Naive B cell (primary cell): ENCODE results near the gene PRKCB. TPM values are rescaled to one million over a fixed set of nuclear protein-coding genes. Genes with fewer than 3 reads are reported as not detected.

Experiments
- ATAC-seq, 2 donors: fragments of 150-1000 bp; cut with Tn5 transposase; 2 replicates each; pipeline ENCODE4 v1.10.0; 2021; ENCODE audit warnings: low read depth in 2 of 2, mild to moderate bottlenecking in 2 of 2, moderate library complexity in 2 of 2
- DNase-seq: peaks from one replicate; pipeline ENCODE4 v3.0.0; 2022
- H3K27ac Mint-ChIP-seq, 6 donors: one replicate each; pipeline ENCODE4 v1.8.0; 2020 to 2022; ENCODE audit warnings: mild to moderate bottlenecking in 6 of 6, mixed read lengths in 6 of 6, moderate library complexity in 5 of 6, inconsistent platforms in 2 of 6
- H3K27me3 Mint-ChIP-seq, 3 donors: one replicate each; pipeline ENCODE4 v1.8.0; 2021 to 2022; ENCODE audit warnings: mixed read lengths in 3 of 3, mild to moderate bottlenecking in 1 of 3
- H3K36me3 Mint-ChIP-seq, 2 donors: one replicate each; pipeline ENCODE4 v1.8.0; 2020 to 2022; ENCODE audit warnings: mixed read lengths in 2 of 2, inconsistent platforms in 1 of 2, mild to moderate bottlenecking in 1 of 2
- H3K4me1 Mint-ChIP-seq, 3 donors: one replicate each; pipeline ENCODE4 v1.8.0; 2020 to 2022; ENCODE audit warnings: mixed read lengths in 3 of 3, inconsistent platforms in 1 of 3, mild to moderate bottlenecking in 1 of 3, moderate library complexity in 1 of 3
- H3K4me3 Mint-ChIP-seq, 8 donors: one replicate each; pipeline ENCODE4 v1.8.0; 2020 to 2022; ENCODE audit warnings: mild to moderate bottlenecking in 8 of 8, mixed read lengths in 8 of 8, moderate library complexity in 8 of 8, inconsistent platforms in 2 of 8
- H3K9me3 Mint-ChIP-seq, 7 donors: one replicate each; pipeline ENCODE4 v1.8.0; 2020 to 2022; ENCODE audit warnings: mixed read lengths in 7 of 7, mild to moderate bottlenecking in 5 of 7, inconsistent platforms in 2 of 7, moderate library complexity in 1 of 7
- polyA plus RNA-seq, 6 donors: library from polyadenylated mRNA; unstranded; fragments of 300-500 nt; fragmentation: Illumina TruSeq; gene quantifications; one replicate each; pipeline ENCODE4 v1.2.3, GENCODE V29; 2021; ENCODE audit warnings: low read depth in 6 of 6

PRKCB gene
- polyA plus RNA-seq, 6 donors from 2014 or later = 213 to 344 (median 285) TPM

DNA sequence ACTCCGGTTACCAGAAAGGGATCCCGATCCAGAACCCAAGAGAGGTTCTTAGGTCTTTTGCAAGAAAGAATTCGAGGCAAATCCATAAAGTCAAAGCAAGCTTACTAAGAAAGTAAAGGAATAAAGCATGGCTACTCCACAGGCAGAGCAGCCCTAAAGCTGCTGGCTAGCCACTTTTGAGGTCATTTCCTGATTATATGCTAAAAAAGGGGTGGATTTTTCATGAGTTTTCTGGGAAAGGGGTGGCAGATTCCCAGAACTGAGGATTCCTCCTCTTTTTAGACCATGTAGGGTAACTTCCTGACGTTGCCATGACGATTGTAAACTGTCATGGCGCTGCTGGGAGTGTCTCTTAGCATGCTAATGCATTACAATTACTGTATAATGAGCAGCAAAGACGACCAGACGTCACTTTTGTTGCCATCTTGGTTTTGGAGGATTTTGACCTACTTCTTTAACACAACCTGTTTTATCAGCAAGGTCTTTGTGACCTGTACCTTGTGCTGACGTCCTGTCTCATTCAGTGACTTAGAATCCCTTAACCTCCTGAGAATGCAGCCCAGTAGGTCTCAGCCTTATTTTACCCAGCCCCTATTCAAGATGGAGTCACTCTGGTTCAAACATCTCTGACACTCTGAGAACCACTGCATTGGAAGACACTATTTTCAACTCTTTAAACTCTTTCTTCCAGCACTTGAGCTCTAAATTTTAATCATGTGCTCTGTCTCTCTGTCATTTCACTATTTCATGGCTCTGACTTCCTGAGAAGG, 216.7 kb downstream of the PRKCB start:
- peaks cover 36 to 45% (median 40%) of the 10 kb centered on the region in 3 donors for H3K4me1 Mint-ChIP-seq
- H3K27ac Mint-ChIP-seq = peak overlapping the region in 4 of 6 donors; percentile 33 to 82 (median 56)
- H3K36me3 Mint-ChIP-seq = peaks cover 16 to 43% of the 10 kb centered on the region in 2 donors
- no peak overlapping the region for H3K4me3 Mint-ChIP-seq
- no peak for DNase-seq
- no peaks in the 10 kb centered on the region for H3K27me3 Mint-ChIP-seq
- no peaks in the 10 kb centered on the region for H3K9me3 Mint-ChIP-seq
- no peak for ATAC-seq

DNA sequence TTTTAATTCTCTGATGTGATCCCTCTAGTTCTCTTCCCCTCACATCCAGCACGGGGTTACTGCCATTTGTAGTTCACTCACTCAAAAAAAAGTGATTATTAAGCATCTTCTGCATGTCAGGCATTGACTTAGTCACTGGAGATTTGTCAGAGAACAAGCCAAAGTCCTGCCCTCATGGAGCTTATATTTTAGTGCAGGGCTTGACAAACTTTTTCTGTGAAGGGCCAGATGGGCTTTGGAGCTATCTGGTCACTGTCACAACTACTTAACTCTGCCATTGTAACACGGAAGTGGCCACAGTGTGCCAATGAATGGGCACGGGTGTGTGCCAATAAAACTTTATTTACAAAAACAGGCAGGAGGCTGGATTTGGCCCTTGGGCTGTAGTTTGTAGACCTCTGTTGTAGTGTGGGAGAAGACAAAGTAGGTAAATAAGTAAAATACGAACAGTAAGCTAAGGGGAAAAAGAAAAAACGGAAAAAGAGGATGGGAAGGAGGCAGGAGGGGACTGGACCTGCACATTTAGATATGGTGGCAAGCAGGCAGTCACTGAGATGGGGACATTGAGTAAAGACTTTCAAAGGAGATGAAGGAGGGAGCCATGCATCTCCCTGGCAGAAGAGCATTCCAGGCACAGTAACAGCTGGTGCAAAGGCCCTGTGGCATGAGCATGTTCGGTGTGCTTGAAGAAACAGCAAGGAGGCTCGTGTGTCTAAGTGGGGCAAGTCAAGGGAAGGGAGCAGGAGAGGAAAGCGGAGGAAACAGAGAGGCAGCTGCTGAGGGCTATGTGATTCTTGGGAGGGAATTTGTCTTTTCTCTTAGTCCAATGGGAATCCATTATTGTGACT, 217.5 kb downstream of the PRKCB start:
- peaks cover 39 to 46% (median 43%) of the 10 kb centered on the region in 3 donors for H3K4me1 Mint-ChIP-seq
- no peaks in the 10 kb centered on the region for H3K27me3 Mint-ChIP-seq
- ATAC-seq (no peak), DNase-seq (no peak)
- H3K27ac Mint-ChIP-seq = peak overlapping the region in 5 of 6 donors; percentile 56 to 95 (median 85)
- no peaks in the 10 kb centered on the region for H3K9me3 Mint-ChIP-seq
- H3K36me3 Mint-ChIP-seq = peaks cover 19 to 51% of the 10 kb centered on the region in 2 donors
- no peak overlapping the region for H3K4me3 Mint-ChIP-seq

DNA sequence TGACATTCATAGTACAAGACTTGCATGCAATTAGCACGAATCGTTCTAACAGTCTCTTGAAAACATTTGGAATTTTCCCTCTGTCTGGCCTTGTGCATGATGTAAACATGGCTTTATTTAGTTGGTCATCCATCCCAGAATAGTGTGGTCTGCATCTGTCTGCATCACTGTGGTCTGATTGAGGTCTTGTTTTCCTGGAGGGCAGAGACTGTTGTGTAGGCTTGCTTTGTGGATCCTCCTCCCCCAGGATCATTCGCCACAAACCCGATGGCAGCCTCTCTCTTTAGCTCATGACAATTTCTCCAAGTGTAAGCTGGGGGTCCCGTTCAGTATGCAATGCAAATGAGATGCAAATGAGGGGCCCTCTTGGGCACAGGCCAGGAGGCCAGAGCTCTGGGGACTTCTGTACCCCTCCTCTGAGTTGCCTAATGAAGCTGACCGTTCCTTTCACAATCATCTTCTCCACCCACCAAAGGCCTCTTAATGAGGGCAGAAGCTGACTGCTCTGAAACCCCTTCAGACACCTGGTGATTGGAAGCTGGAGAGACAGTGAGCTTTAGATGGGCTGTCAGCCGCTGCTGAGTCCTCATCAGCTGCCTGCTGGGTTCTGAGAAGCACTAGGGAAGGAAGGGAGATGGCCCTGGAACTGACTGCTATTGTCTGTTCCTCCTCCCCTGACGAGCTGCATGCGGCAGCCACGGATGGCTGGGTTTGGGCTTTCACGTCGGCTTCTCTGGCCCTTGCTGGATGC, 219.1 kb downstream of the PRKCB start:
- H3K27me3 Mint-ChIP-seq = no peaks in the 10 kb centered on the region
- H3K27ac Mint-ChIP-seq = peak overlapping the region in 4 of 6 donors; percentile 6 to 62 (median 38)
- ATAC-seq = no peak
- peaks cover 23 to 55% of the 10 kb centered on the region in 2 donors for H3K36me3 Mint-ChIP-seq
- H3K9me3 Mint-ChIP-seq = no peaks in the 10 kb centered on the region
- no peak overlapping the region for H3K4me3 Mint-ChIP-seq
- H3K4me1 Mint-ChIP-seq = peaks cover 42 to 48% (median 47%) of the 10 kb centered on the region in 3 donors
- no peak for DNase-seq

DNA sequence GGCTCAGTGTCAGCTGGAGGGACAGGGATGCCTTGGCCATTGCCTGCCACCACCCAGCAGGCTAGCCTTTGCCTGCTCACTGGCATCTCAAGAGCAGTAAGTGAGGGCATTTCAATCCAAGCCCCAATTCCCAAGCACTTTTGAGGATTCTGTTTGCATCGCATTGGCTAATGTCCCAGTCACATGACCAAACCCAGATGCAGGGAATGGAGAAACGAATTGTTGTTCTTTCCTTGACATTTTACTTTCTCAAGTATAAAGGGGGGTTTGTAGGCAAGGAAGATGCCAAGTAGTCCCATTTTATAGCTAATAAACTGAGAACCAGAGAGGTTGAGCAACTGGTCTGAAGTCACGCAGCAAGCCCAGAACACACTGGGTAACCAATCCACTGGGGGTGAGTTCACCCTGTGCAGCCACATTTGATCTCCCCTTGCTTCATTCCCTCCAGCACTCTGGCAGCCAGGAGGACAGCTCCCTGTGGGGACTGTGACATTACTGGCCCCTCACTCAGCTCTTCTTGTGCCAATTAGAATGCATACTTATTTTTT, 226.6 kb downstream of the PRKCB start:
- Mint-ChIP-seq H3K27me3 (no peaks in the 10 kb centered on the region), H3K27ac (peak overlapping the region; percentile 49 to 87 (median 70)), H3K4me1 (peaks cover 27 to 44% (median 41%) of the 10 kb centered on the region in 3 donors), H3K36me3 (peaks cover 17 to 43% of the 10 kb centered on the region in 2 donors), H3K4me3 (no peak overlapping the region), H3K9me3 (peaks cover 0 to 1% (median 0%) of the 10 kb centered on the region in 7 donors)
- ATAC-seq = no peak
- DNase-seq = no peak

DNA sequence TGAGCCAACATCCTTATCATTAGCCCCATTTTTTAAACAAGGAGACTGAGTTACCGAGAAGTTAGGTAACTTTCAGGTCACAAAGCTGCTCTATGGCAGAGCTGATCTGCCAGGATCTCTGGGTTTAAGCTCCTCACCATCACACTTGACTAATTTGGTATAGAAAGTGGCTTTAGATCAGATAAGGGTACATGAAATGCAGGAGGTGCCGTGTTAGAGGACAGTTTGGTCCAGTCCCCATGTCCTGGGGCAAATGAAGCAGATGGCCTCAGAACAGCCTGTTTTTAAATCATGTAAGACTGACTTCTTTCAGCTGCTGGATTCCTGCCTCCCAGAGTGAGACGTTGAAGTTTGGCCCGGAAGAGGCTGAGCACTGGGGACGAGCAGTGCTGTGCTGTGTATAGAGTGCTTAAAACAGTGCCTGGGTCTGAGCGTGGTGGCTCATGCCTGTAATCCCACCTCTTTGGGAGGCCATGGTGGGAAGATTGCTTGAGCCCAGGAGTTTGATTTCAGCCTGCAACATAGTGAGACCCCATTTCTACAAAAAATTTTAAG, 233.3 kb downstream of the PRKCB start:
- Mint-ChIP-seq H3K4me3 (no peak overlapping the region), H3K36me3 (peaks cover 0 to under 1% of the 10 kb centered on the region in 2 donors), H3K27me3 (no peaks in the 10 kb centered on the region), H3K27ac (peak overlapping the region in 5 of 6 donors; percentile 29 to 88 (median 83)), H3K4me1 (peaks cover 40 to 58% (median 48%) of the 10 kb centered on the region in 3 donors), H3K9me3 (no peaks in the 10 kb centered on the region)
- no peak for ATAC-seq
- DNase-seq = no peak

DNA sequence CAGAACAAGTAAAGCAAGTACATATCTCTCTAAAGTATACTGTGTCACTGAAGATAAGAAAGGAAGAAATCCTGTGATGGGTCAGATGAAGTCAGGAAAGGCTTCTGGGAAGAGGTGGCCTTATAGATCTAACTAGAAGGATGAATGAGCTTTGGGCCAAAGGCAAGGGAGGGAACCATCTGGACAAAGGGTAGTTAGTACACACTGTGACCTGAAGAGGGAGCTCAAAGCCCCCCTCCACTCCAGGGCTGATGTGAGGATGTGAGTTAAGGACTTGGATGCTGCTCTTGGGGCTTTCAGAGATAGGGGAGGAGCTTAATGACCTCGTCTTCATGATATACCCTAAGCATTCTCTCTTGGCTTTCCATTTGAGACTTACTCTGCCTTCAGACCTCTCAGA, 235.1 kb downstream of the PRKCB start:
- ATAC-seq = peak; percentile 54 to 62
- Mint-ChIP-seq H3K9me3 (no peaks in the 10 kb centered on the region), H3K27ac (peak overlapping the region; percentile 88 to 99 (median 97)), H3K36me3 (no peaks in the 10 kb centered on the region), H3K4me1 (peaks cover 53 to 67% (median 65%) of the 10 kb centered on the region in 3 donors), H3K4me3 (peak overlapping the region in 5 of 8 donors; percentile 3 to 76 (median 32)), H3K27me3 (no peaks in the 10 kb centered on the region)
- peak; percentile 60 for DNase-seq

DNA sequence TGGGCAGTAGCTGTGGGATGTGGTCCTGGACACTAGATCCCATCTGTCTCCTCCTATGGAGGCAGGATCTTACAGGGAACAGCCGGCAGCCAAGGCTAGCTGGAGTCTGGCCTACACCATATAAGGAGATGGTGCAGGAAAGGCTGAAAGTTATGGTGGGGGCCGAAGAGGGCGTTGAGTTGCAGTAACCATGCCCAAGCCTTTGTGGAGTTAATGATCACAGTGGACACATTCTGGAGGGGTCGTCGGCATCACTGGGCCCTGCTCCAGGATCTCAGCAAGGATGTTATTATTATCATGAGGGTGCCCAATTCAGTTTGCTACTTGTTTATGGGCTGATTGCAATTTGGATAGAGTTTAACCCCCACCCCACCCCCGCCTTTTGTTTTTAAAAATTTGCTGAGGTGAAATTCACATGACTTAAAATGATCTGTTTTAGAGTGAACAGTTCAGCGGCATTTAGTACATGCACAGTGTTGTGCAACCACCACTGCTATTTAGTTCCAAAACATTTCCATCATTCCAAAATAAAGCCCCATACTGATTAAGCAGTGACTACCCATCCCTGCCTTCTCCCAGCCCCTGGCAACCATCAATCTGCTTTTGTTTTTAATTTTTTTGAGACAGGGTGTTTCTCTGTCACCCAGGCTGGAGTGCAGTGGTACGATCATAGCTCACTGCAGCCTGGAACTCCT, 236.0 kb downstream of the PRKCB start:
- Mint-ChIP-seq H3K27me3 (no peaks in the 10 kb centered on the region), H3K36me3 (no peaks in the 10 kb centered on the region), H3K4me3 (peak overlapping the region in 5 of 8 donors; percentile 73 to 91 (median 82)), H3K4me1 (peaks cover 59 to 75% (median 74%) of the 10 kb centered on the region in 3 donors), H3K27ac (peak overlapping the region; percentile 88 to 99 (median 97)), H3K9me3 (no peaks in the 10 kb centered on the region)
- DNase-seq = no peak
- ATAC-seq = no peak

DNA sequence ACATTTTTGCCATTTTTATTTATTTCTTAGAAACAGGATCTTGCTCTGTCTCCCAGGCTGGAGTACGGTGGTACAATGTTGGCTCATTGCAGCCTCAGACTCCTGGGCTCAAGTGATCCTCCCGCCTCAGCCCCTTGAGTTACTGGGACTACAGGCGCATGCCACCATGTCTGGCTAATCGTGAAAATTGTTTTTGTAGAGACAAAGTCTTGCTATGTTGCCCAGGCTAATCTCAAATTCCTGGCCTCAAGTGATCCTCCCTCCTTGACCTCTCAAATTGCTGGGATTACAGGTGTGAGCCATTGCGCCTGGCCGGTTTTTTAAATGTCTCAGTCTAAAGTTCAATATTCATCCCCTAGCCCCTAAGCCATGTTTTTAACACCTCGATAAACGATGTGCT, 237.5 kb downstream of the PRKCB start:
- Mint-ChIP-seq H3K27me3 (no peaks in the 10 kb centered on the region), H3K27ac (peak overlapping the region; percentile 95 to 99 (median 98)), H3K4me1 (peaks cover 69 to 74% (median 73%) of the 10 kb centered on the region in 3 donors), H3K36me3 (peaks cover 0 to 9% of the 10 kb centered on the region in 2 donors), H3K9me3 (peaks cover 0 to 5% (median 0%) of the 10 kb centered on the region in 7 donors), H3K4me3 (peak overlapping the region in 7 of 8 donors; percentile 66 to 91 (median 86))
- no peak for DNase-seq
- no peak for ATAC-seq

DNA sequence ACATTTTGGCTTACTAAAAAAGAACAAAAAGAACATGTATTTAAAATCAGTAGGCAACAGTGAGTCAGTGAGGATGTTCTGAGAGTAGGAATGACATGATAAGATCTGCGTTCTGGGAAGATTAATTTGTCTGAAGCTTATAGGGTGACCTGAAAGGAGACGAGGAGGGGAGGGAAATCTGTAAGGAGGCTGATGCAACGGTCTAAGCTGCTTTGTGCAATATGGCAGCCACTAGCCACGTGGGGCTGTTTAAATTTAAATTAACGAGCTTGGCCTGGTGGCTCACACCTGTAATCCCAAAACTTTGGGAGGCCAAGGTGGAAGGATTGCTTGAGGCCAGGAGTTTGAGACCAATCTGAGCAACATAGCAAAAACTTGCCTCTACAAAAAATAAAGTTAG, 238.8 kb downstream of the PRKCB start:
- H3K27me3 Mint-ChIP-seq = no peaks in the 10 kb centered on the region
- H3K27ac Mint-ChIP-seq = peak overlapping the region; percentile 39 to 99 (median 94)
- H3K4me3 Mint-ChIP-seq = peak overlapping the region in 5 of 8 donors; percentile 5 to 33 (median 28)
- DNase-seq = no peak
- peaks cover 9 to 10% of the 10 kb centered on the region in 2 donors for H3K36me3 Mint-ChIP-seq
- no peak for ATAC-seq
- peaks cover 0 to 5% (median 0%) of the 10 kb centered on the region in 7 donors for H3K9me3 Mint-ChIP-seq
- H3K4me1 Mint-ChIP-seq = peaks cover 70 to 81% (median 76%) of the 10 kb centered on the region in 3 donors

DNA sequence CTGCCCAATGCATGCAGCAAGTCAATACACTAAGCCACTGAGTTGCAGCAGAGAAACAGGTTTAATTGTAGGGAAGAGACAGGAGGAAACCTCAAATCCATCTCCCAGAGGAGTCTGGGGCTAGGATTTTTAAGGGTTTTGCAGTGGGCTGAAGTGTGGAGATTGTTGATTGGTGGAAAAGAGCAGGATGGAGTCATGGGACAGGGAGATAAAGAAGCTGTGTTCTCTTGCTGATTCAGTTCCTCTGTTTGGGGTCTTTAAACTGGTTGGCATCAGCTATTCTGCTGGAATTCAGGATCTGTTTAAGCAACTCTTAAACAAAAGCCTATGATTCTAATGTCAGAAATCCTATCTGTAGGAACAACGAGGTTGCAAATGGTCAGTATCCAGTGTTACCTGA, 239.5 kb downstream of the PRKCB start:
- H3K36me3 Mint-ChIP-seq = peaks cover 9 to 13% of the 10 kb centered on the region in 2 donors
- H3K27me3 Mint-ChIP-seq = no peaks in the 10 kb centered on the region
- peak overlapping the region in 5 of 6 donors; percentile 75 to 99 (median 85) for H3K27ac Mint-ChIP-seq
- DNase-seq (no peak), ATAC-seq (no peak)
- H3K4me1 Mint-ChIP-seq = peaks cover 75 to 83% (median 77%) of the 10 kb centered on the region in 3 donors
- H3K4me3 Mint-ChIP-seq = peak overlapping the region in 4 of 8 donors; percentile 38 to 72 (median 62)
- peaks cover 0 to 5% (median 0%) of the 10 kb centered on the region in 7 donors for H3K9me3 Mint-ChIP-seq

DNA sequence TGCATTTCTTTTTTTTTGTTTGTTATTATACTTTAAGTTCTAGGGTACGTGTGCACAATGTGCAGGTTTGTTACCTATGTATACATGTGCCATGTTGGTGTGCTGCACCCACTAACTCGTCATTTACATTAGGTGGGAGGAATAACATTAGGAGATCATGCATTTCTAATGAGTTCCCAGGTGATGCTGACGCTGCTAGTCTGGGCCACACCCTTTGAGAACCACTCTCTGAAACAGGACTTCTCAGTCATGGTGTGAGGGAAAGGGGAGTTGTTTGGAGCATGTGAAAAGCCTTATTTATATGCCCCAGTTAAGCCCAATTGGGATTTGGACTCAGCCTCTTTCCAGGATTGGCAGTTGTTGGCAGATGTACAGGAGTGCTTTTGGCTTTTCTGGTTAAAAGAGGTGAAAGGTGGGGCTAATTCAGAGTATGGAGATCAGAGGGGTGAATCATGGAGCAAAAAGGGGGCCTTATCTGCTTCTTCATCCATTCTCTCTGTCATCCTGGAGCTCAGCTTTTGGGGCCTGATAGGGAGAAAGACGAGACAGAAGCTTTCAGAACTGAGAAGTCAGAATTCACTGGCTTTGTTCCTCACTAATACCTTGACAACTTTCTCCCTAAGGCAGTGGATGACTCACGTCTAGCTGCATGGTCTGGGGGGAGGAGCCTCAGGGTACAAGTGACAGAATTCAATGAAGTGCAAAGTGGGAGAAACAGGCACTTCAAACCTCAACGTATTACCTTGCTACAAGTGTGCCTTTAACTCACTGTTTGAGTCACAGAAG, 240.3 kb downstream of the PRKCB start:
- ATAC-seq (peak in 1 of 2 donors; percentile 7), DNase-seq (peak; percentile 15)
- peaks cover 71 to 78% (median 74%) of the 10 kb centered on the region in 3 donors for H3K4me1 Mint-ChIP-seq
- peak overlapping the region in 7 of 8 donors; percentile 34 to 72 (median 38) for H3K4me3 Mint-ChIP-seq
- peaks cover 9 to 16% of the 10 kb centered on the region in 2 donors for H3K36me3 Mint-ChIP-seq
- peak overlapping the region; percentile 80 to 99 (median 96) for H3K27ac Mint-ChIP-seq
- H3K9me3 Mint-ChIP-seq = peaks cover 0 to 5% (median 0%) of the 10 kb centered on the region in 7 donors
- no peaks in the 10 kb centered on the region for H3K27me3 Mint-ChIP-seq
